HG03354 (cell line): ENCODE measurements around the gene SKI.

ENCODE experiments used
- ATAC-seq: cut with Tn5 transposase; IDR thresholded peaks from one replicate; pipeline ENCODE4 v1.9.1; 2021; ENCODE audit warnings: mild to moderate bottlenecking; ENCODE audit not compliant: unreplicated experiment, poor library complexity, severe bottlenecking

The SKI gene

GRCh38 chr1:2193514-2194281 lies 34.4 kb upstream of the SKI start:
- ATAC-seq = no peak

- peak; percentile 58 for ATAC-seq
Observed at GRCh38 chr1:2194319-2194897, 33.7 kb upstream of the SKI start, which contains the start of gene FAAP20. Gene FAAP20, minus strand, starts transcription at chr1:2194772. Its CDS starts 23 bp downstream, at chr1:2194749.

GRCh38 chr1:2194898-2195673 lies 33.0 kb upstream of the SKI start:
- peak; percentile 70 for ATAC-seq

GRCh38 chr1:2195785-2196184 lies 32.3 kb upstream of the SKI start:
- ATAC-seq = no peak

GRCh38 chr1:2196901-2197638 lies 31.0 kb upstream of the SKI start:
- no peak for ATAC-seq

- no peak for ATAC-seq
Observed at GRCh38 chr1:2197707-2198165, 30.4 kb upstream of the SKI start.

GRCh38 chr1:2198571-2198970 lies 29.5 kb upstream of the SKI start:
- ATAC-seq = no peak

- ATAC-seq = no peak
Observed at GRCh38 chr1:2199042-2199810, 28.9 kb upstream of the SKI start.

- no peak for ATAC-seq
Observed at GRCh38 chr1:2200308-2200943, 27.7 kb upstream of the SKI start.

- no peak for ATAC-seq
Observed at GRCh38 chr1:2201062-2201461, 27.1 kb upstream of the SKI start.

- no peak for ATAC-seq
Observed at GRCh38 chr1:2202008-2202575, 26.0 kb upstream of the SKI start.

- no peak for ATAC-seq
Observed at GRCh38 chr1:2202843-2203601, 25.1 kb upstream of the SKI start.

- no peak for ATAC-seq
Observed at GRCh38 chr1:2203671-2204414, 24.3 kb upstream of the SKI start.

- ATAC-seq = no peak
Observed at GRCh38 chr1:2204415-2205190, 23.5 kb upstream of the SKI start.

- ATAC-seq = peak; percentile 62
Observed at GRCh38 chr1:2205191-2205952, 22.7 kb upstream of the SKI start.
